ENCODE measurements around the gene FCER2. TPM values are rescaled to one million over a fixed set of nuclear protein-coding genes. Genes with fewer than 3 reads are reported as not detected.
A peak's percentile ranks its signal among the peaks of the same experiment; 100 is the strongest.

FCER2 gene
- total RNA-seq, 3 donors from 2014 or later (not counting 1 experiment from before 2014, with no cell fraction given): 0.52 to 1.2 (median 1.0) TPM

DNA sequence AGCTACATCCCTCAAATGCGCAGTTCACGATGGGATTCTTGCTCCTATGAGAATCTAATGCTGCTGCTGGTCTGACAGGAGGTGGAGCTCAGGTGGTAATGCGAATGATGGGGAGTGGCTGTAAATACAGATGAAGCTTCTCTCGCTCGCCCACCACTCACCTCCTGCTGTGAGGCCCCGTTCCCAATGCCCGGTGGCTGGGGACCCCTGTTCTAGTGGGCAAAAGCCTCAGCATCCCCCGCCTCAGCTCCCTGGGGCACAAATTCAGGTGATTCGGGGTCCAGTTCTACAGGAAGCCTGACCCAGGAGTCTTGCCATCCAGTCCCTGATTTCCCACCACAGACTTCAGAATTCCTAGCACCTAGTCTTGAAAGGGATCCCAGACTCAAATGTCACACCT lies 29.4 kb downstream of the FCER2 start:
- intact Hi-C loops (cut with micrococcal nuclease): loop anchor here (10.0 kb wide), 1 partner anchor 318 kb away; no protein-coding TSS in a partner anchor
- TF ChIP-seq, protein P1, sequence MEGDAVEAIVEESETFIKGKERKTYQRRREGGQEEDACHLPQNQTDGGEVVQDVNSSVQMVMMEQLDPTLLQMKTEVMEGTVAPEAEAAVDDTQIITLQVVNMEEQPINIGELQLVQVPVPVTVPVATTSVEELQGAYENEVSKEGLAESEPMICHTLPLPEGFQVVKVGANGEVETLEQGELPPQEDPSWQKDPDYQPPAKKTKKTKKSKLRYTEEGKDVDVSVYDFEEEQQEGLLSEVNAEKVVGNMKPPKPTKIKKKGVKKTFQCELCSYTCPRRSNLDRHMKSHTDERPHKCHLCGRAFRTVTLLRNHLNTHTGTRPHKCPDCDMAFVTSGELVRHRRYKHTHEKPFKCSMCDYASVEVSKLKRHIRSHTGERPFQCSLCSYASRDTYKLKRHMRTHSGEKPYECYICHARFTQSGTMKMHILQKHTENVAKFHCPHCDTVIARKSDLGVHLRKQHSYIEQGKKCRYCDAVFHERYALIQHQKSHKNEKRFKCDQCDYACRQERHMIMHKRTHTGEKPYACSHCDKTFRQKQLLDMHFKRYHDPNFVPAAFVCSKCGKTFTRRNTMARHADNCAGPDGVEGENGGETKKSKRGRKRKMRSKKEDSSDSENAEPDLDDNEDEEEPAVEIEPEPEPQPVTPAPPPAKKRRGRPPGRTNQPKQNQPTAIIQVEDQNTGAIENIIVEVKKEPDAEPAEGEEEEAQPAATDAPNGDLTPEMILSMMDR (IDR thresholded peaks at IDR 0.05): no peak
- Mint-ChIP-seq H3K4me3 (no peak overlapping the region), H3K4me1 (peaks cover 8 to 22% of the 10 kb centered on the region in 2 donors), H3K36me3 (no peaks in the 10 kb centered on the region), H3K9me3 (no peaks in the 10 kb centered on the region), H3K27ac (no peak overlapping the region), H3K27me3 (ENCODE audit: low read depth in 2 of 2) (peaks cover 23 to 24% of the 10 kb centered on the region in 2 donors)
- H3K27ac ChIP-seq (ENCODE audit: low read length): no peak overlapping the region
- H3K4me1 ChIP-seq (ENCODE audit: control insufficient read depth, insufficient read depth, low read length): peaks cover 37% of the 10 kb centered on the region
- no peak overlapping the region for H3K4me3 ChIP-seq (ENCODE audit: low read length)
- no peak for ATAC-seq
- no peak for DNase-seq
- H3K9me3 ChIP-seq (ENCODE audit: control insufficient read depth, insufficient read depth, low read length): peaks cover 2% of the 10 kb centered on the region
- 71% methylated on average over 9 of the region's 9 CpGs for WGBS (ENCODE audit: insufficient coverage)
- H3K36me3 ChIP-seq (ENCODE audit: control insufficient read depth, insufficient read depth, low read length): no peaks in the 10 kb centered on the region
- H3K27me3 ChIP-seq (ENCODE audit: control insufficient read depth, insufficient read depth, low read length): peaks cover 3% of the 10 kb centered on the region

DNA sequence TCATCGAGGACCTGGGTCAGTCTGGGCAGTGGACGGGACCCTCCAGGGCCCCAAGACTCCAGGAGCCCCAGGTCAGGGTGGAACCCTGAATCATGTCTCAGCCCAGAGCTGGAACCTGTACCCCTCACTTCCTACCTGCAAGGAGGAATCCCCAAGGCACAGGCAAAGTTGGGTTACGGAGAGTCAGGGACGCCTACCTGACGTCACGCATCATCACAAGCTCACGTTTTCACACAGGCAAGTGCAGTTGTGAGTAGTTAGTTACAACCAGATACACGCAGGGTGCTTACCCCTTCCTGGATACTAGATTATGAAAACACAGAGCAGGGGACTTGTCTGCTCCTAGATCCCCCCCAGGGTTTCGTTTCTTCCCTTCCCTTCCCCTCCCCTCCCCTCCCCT lies 31.1 kb downstream of the FCER2 start:
- H3K4me3 ChIP-seq (ENCODE audit: low read length): no peak overlapping the region
- intact Hi-C loops (cut with micrococcal nuclease): loop anchor here (10.0 kb wide), 1 partner anchor 316 kb away; no protein-coding TSS in a partner anchor
- Mint-ChIP-seq H3K4me3 (no peak overlapping the region), H3K4me1 (peaks cover 8 to 14% of the 10 kb centered on the region in 2 donors), H3K9me3 (no peaks in the 10 kb centered on the region), H3K36me3 (no peaks in the 10 kb centered on the region), H3K27ac (no peak overlapping the region), H3K27me3 (ENCODE audit: low read depth in 2 of 2) (peaks cover 16 to 20% of the 10 kb centered on the region in 2 donors)
- TF ChIP-seq, protein P1 (IDR thresholded peaks at IDR 0.05): no peak
- H3K4me1 ChIP-seq (ENCODE audit: control insufficient read depth, insufficient read depth, low read length): peaks cover 24% of the 10 kb centered on the region
- H3K9me3 ChIP-seq (ENCODE audit: control insufficient read depth, insufficient read depth, low read length): peaks cover 2% of the 10 kb centered on the region
- WGBS (ENCODE audit: insufficient coverage): 69% methylated on average over 7 of the region's 9 CpGs
- H3K27ac ChIP-seq (ENCODE audit: low read length): no peak overlapping the region
- peaks cover 3% of the 10 kb centered on the region for H3K27me3 ChIP-seq (ENCODE audit: control insufficient read depth, insufficient read depth, low read length)
- ATAC-seq (no peak), DNase-seq (peak in 1 of 2 donors; percentile 24)
- H3K36me3 ChIP-seq (ENCODE audit: control insufficient read depth, insufficient read depth, low read length): no peaks in the 10 kb centered on the region

DNA sequence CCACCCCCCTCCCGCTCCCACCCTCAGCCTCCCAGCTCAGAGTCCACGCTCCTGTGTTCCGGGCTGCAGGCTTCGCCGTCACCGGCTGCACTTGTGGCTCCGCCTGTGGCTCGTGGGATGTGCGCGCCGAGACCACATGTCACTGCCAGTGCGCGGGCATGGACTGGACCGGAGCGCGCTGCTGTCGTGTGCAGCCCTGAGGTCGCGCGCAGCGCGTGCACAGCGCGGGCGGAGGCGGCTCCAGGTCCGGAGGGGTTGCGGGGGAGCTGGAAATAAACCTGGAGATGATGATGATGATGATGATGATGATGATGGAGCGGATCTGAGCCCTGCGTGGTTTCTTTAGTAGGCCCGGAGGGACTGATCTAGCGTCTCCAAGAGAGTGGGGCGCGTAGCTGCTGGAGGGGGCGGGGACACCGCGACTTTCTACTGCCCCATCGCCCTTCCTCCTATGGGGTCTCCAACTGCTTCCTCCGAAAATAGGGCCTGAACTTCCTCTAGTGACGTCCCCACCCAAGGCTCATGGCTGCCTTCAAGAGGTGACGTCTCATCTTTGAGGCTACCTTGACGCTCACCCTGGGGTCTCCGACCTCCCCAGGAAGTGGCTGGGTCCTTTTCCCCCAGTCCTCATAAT lies 31.7 kb downstream of the FCER2 start:
- H3K9me3 Mint-ChIP-seq: no peaks in the 10 kb centered on the region
- Histone ChIP-seq H3K9me3 (ENCODE audit: control insufficient read depth, insufficient read depth, low read length) (peaks cover 2% of the 10 kb centered on the region), H3K36me3 (ENCODE audit: control insufficient read depth, insufficient read depth, low read length) (no peaks in the 10 kb centered on the region), H3K27ac (ENCODE audit: low read length) (no peak overlapping the region), H3K4me3 (ENCODE audit: low read length) (no peak overlapping the region), H3K27me3 (ENCODE audit: control insufficient read depth, insufficient read depth, low read length) (peaks cover 3% of the 10 kb centered on the region), H3K4me1 (ENCODE audit: control insufficient read depth, insufficient read depth, low read length) (peaks cover 24% of the 10 kb centered on the region)
- TF ChIP-seq, protein P1 (IDR thresholded peaks at IDR 0.05): no peak
- no peaks in the 10 kb centered on the region for H3K36me3 Mint-ChIP-seq
- H3K27me3 Mint-ChIP-seq (ENCODE audit: low read depth in 2 of 2): peaks cover 14 to 20% of the 10 kb centered on the region in 2 donors
- 5% methylated on average over 42 of the region's 43 CpGs for WGBS (ENCODE audit: insufficient coverage)
- DNase-seq: peak in 1 of 2 donors; percentile 42
- no peak overlapping the region for H3K27ac Mint-ChIP-seq
- peak in 2 of 3 donors; percentile 42 to 61 for ATAC-seq
- intact Hi-C loops (cut with micrococcal nuclease): loop anchor here (10.0 kb wide), 1 partner anchor 315 kb away; no protein-coding TSS in a partner anchor
- peak overlapping the region; percentile 52 for H3K4me3 Mint-ChIP-seq
- peaks cover 8 to 14% of the 10 kb centered on the region in 2 donors for H3K4me1 Mint-ChIP-seq
